Measurements from ENCODE around the gene ZNF609. TPM values are rescaled to one million over a fixed set of nuclear protein-coding genes. Genes with fewer than 3 reads are reported as not detected.

Gene ZNF609
- total RNA-seq, 3 donors from 2014 or later (not counting 1 experiment from before 2014, with no cell fraction given): 40.3 to 59.7 (median 55.3) TPM

DNA sequence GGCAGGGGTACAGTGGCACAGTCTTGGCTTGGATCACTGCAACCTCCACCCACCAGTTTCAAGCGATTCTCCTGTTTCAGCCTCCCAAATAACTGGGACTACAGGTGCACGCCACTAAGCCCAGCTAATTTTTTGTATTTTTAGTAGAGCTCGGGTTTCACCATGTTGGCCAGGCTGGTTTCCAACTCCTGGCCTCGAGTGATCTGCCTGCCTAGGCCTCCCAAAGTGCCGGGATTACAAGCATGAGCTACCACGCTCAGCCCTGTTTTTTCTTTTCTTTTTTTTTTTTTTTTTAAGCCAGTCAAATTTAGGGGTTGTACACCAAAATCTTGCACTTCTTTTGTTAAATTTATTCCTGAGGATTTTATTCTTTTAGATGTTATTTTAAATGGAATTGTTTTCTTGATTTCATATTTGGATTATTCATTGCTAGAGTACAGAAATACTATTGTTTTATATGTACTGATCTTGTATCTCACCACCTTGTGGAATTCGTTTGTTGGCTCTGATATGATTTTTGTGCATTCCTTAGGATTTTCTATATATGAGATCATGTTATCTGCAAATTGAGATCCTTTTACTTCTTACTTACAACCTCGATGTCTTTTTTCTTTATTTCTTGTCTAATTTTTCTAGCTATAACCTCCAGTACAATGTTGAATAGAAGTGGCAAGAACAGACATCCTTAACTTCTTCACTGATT, 65.6 kb downstream of the ZNF609 start:
- no peak overlapping the region for H3K27ac ChIP-seq (ENCODE audit: low read length)
- H3K4me1 ChIP-seq (ENCODE audit: control insufficient read depth, insufficient read depth, low read length): no peaks in the 10 kb centered on the region
- intact Hi-C loops (cut with micrococcal nuclease): no loop called here
- Mint-ChIP-seq H3K4me3 (no peak overlapping the region), H3K9me3 (no peaks in the 10 kb centered on the region), H3K27me3 (ENCODE audit: low read depth in 2 of 2) (no peaks in the 10 kb centered on the region), H3K36me3 (no peaks in the 10 kb centered on the region), H3K4me1 (peaks cover 39 to 54% of the 10 kb centered on the region in 2 donors), H3K27ac (peak overlapping the region in 1 of 2 donors; percentile 8)
- no peak overlapping the region for H3K4me3 ChIP-seq (ENCODE audit: low read length)
- no peaks in the 10 kb centered on the region for H3K27me3 ChIP-seq (ENCODE audit: control insufficient read depth, insufficient read depth, low read length)
- ATAC-seq (no peak), DNase-seq (no peak)
- TF ChIP-seq, protein P1, sequence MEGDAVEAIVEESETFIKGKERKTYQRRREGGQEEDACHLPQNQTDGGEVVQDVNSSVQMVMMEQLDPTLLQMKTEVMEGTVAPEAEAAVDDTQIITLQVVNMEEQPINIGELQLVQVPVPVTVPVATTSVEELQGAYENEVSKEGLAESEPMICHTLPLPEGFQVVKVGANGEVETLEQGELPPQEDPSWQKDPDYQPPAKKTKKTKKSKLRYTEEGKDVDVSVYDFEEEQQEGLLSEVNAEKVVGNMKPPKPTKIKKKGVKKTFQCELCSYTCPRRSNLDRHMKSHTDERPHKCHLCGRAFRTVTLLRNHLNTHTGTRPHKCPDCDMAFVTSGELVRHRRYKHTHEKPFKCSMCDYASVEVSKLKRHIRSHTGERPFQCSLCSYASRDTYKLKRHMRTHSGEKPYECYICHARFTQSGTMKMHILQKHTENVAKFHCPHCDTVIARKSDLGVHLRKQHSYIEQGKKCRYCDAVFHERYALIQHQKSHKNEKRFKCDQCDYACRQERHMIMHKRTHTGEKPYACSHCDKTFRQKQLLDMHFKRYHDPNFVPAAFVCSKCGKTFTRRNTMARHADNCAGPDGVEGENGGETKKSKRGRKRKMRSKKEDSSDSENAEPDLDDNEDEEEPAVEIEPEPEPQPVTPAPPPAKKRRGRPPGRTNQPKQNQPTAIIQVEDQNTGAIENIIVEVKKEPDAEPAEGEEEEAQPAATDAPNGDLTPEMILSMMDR (IDR thresholded peaks at IDR 0.05): no peak
- WGBS (ENCODE audit: insufficient coverage): 98% methylated on average over 6 of the region's 8 CpGs
- H3K9me3 ChIP-seq (ENCODE audit: control insufficient read depth, insufficient read depth, low read length): no peaks in the 10 kb centered on the region
- no peaks in the 10 kb centered on the region for H3K36me3 ChIP-seq (ENCODE audit: control insufficient read depth, insufficient read depth, low read length)

DNA sequence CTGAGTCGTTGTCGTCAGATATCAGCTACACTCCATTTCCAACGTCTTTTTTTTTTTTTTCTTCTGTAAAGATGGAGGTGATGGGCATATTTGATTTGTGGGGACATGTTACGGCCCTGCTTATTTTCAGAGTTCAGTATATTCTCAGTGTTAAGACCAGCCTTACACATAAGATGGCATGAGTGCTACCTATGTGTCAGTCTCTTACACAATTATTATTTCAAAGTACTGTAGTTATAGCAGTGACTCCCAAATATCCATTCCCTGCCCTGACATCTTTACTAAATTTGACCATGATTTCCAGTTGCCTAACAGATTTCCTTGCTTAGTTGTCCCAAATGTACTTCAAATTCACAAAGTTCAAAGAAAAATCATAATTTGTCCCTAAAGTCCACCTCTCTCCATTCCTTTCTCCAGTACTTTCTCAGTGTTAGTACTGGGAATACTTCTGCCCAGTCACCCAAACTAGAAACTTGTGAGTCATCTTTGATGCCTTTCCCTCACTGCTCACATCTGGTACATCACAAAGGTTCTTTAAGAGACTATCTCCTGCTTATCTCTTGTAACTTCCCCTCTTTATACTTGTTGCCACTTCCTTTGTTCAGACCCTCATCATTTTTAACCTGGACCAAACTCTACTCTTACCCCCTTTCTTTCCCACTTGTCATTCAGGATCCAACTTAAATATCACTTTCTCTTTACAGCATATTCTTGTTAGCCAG, 67.0 kb downstream of the ZNF609 start:
- H3K36me3 Mint-ChIP-seq: no peaks in the 10 kb centered on the region
- Histone ChIP-seq H3K36me3 (ENCODE audit: control insufficient read depth, insufficient read depth, low read length) (no peaks in the 10 kb centered on the region), H3K27ac (ENCODE audit: low read length) (no peak overlapping the region), H3K4me3 (ENCODE audit: low read length) (no peak overlapping the region), H3K4me1 (ENCODE audit: control insufficient read depth, insufficient read depth, low read length) (no peaks in the 10 kb centered on the region), H3K9me3 (ENCODE audit: control insufficient read depth, insufficient read depth, low read length) (no peaks in the 10 kb centered on the region), H3K27me3 (ENCODE audit: control insufficient read depth, insufficient read depth, low read length) (no peaks in the 10 kb centered on the region)
- H3K4me1 Mint-ChIP-seq: peaks cover 34 to 51% of the 10 kb centered on the region in 2 donors
- no peak overlapping the region for H3K4me3 Mint-ChIP-seq
- no peaks in the 10 kb centered on the region for H3K9me3 Mint-ChIP-seq
- intact Hi-C loops (cut with micrococcal nuclease): no loop called here
- WGBS (ENCODE audit: insufficient coverage): no CpG with 5 or more reads among the region's 4 CpGs
- H3K27ac Mint-ChIP-seq: no peak overlapping the region
- TF ChIP-seq, protein P1 (IDR thresholded peaks at IDR 0.05): no peak
- no peaks in the 10 kb centered on the region for H3K27me3 Mint-ChIP-seq (ENCODE audit: low read depth in 2 of 2)
- ATAC-seq: peak in 1 of 3 donors; percentile 39
- DNase-seq: no peak

DNA sequence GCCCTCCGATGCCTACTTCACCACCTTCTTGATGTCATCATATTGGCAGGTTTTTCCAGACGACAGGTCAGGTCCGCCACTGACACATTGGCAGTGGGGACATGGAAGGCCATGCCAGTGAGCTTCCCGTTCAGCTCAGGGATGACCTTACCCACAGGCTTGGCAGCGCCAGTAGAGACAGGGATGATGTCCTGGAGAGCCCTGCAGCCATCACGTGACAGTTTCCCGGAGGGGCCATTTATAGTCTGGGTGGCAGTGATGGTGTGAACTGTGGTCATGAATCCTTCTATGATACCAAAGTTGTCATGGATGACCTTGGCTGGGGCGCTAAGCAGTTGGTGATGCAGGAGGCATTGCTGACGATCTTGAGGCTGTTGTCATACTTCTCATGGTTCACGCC, 68.5 kb downstream of the ZNF609 start:
- no peak overlapping the region for H3K27ac ChIP-seq (ENCODE audit: low read length)
- H3K36me3 ChIP-seq (ENCODE audit: control insufficient read depth, insufficient read depth, low read length): no peaks in the 10 kb centered on the region
- TF ChIP-seq, protein P1 (IDR thresholded peaks at IDR 0.05): no peak
- ATAC-seq (no peak), DNase-seq (no peak)
- no peak overlapping the region for H3K4me3 ChIP-seq (ENCODE audit: low read length)
- intact Hi-C loops (cut with micrococcal nuclease): no loop called here
- H3K27me3 ChIP-seq (ENCODE audit: control insufficient read depth, insufficient read depth, low read length): no peaks in the 10 kb centered on the region
- Mint-ChIP-seq H3K4me3 (no peak overlapping the region), H3K9me3 (no peaks in the 10 kb centered on the region), H3K27me3 (ENCODE audit: low read depth in 2 of 2) (no peaks in the 10 kb centered on the region), H3K4me1 (peaks cover 45 to 62% of the 10 kb centered on the region in 2 donors), H3K27ac (no peak overlapping the region), H3K36me3 (no peaks in the 10 kb centered on the region)
- no peaks in the 10 kb centered on the region for H3K9me3 ChIP-seq (ENCODE audit: control insufficient read depth, insufficient read depth, low read length)
- no peaks in the 10 kb centered on the region for H3K4me1 ChIP-seq (ENCODE audit: control insufficient read depth, insufficient read depth, low read length)
- over 99% methylated on average over 10 of the region's 10 CpGs for WGBS (ENCODE audit: insufficient coverage)
